ENCODE measurements around the gene PGP.

Gene PGP

DNA sequence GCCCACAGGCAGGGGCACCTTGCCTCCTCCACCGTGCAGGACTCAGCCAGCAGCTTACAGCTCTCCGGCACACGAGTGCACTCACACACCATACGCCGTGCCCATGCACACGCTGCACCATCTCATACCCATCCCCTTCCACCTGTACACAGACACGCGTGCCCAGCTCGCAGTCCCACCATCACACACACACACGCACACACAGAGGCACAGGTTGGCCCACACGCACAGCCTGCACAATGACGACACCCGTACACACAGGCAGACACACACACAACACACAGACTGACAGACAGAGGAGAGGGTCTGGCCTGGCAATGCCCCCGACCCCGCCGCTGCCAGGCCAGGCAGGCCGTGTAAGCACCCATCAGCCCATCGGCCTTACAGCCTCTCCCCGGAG, 30.3 kb downstream of the PGP start:
- no peak for DNase-seq

DNA sequence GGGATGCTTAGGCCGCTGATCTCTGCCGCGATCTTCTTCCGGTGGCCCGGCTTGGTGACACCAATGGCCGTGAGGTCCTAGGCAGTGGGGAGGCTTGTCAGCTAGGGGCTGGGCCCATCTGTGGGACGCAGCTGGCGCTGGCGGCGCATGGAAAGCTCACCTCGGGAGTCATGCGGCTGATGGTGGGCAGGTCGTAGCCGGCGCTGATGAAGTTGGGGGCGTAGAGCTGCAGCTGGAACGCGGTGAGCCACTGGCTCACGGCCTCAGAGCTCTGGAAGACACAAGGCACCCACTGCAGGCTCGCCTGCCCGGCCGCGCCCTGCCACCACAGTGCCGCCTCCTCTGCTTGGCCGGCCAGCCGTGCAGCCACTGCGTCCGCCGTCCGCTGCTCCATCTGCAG, 31.0 kb downstream of the PGP start:
- no peak for DNase-seq

DNA sequence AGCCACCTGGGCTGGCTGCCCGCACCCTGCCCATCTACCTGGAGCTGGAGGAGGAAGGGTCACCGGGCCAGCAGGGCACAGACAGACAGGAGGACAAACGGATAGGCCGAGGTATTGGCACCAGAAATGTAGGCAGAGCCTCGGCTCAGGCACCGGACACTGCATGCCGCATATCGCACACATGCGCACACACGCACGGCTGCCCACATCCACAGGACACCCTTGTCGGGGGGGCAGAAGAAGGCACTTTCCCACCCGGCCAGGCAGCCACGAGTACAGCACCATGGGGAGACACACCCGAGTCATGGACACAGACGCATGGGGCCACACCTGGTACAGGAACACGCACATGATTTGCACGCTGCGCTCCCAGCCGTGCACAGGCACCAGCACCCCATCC, 32.7 kb downstream of the PGP start:
- DNase-seq: no peak

DNA sequence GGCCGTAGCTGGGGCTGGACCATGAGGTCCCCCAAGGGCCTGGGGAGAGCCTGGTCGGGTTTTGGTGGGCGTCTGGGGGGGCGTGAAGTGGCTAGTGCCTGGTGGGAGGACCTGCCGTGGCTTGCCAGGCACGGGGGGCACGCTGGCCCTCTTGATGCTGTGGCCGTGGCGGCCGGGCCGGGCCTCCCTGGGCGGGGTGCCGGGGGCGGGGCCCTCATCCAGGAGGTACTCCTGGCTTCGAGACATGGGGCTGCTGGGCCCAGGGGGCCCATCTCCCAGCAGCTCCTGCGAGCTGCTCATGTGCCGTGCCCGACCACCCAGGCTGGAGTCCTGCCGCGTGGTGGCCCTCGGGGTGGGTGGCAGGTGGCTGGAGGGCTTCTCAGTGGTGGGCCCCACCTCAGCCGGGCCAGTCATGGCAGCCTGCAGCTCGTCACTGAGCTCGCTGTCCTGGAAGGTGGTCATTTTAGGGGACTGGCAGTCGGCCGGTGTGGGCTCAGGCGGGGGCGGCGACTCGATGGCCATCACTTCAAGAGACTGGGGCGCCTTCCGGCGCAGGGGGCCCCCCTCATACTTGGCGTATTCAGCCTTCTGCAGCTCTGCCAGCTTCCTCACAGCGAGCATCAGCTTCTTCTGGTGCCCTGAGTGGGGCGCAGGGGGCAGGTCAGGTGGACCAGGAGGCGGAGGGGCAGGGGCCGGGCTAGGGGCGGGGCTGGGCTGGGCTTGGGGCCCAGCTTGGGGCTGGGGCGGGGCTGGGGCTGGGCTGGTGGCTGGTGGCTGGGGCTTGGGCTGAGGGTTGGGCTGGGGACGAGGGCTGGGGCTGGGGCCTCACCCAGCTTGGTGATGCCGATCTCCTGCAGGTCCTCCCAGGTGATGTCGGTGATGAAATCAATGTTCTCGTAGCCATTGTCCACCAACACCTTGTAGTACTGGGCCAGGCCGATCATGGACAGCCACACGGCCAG, 33.4 kb downstream of the PGP start:
- DNase-seq: peak in 7 of 58 donors; percentile 17 to 56 (median 30)

DNA sequence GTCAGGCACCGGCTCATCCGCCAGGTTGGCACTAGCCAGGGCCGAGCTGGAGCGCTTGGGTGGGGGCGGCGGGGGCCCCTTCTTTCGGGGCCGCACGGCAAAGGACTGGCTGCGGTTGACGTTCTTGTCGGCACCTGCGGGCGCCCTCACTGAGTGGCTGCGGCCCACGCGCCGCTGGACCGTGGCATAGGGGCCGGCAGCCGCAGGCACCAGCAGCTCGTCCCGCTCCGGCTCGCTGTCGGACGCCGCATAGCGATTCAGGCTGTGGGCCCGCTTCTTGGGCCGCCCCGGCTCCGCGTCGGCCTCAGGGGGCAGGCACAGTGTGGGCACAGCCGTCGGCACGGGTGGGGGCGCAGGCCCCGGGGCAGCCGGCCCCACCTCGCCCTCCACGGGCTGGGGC, 34.2 kb downstream of the PGP start:
- no peak for DNase-seq

DNA sequence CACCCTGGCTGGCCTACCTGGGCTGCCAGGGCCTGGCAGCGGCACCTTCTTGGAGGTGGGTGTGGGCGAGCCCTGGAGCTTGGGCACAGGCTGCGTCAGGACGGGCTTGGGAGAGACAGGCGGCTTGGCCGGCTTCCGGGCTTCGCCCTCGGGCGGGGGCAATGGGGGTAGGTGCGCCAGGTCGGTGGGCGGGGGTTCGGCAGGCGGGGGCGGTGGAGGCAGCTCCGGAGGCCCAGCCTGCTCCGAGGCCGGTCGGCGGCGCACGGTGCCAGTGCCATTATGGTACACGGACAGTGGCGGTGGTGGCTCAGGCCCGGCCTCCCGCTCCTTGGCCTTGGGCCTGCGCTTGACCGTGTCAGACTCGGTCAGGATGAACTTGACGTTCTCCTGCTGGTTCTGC, 35.1 kb downstream of the PGP start:
- no peak for DNase-seq

DNA sequence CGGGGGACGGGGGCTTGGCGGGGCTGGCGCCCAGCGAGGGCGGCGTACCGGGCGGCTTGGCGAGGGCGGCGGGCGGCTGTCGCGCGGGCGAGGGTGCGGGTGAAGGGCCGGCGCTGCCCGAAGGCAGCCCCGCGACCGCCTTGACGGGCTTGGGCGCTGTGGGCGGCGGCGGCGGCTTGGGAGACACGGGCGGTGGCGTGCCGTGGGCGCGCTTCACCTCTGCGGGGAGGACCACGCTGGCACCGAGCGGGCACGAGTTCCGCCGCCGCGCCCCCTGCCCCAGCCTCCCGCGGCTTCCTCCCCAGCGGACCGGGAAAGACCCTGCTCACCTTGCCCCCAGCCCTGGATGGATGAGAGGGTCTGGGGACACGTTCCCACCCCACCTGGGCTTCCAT, 35.5 kb downstream of the PGP start:
- no peak for DNase-seq

DNA sequence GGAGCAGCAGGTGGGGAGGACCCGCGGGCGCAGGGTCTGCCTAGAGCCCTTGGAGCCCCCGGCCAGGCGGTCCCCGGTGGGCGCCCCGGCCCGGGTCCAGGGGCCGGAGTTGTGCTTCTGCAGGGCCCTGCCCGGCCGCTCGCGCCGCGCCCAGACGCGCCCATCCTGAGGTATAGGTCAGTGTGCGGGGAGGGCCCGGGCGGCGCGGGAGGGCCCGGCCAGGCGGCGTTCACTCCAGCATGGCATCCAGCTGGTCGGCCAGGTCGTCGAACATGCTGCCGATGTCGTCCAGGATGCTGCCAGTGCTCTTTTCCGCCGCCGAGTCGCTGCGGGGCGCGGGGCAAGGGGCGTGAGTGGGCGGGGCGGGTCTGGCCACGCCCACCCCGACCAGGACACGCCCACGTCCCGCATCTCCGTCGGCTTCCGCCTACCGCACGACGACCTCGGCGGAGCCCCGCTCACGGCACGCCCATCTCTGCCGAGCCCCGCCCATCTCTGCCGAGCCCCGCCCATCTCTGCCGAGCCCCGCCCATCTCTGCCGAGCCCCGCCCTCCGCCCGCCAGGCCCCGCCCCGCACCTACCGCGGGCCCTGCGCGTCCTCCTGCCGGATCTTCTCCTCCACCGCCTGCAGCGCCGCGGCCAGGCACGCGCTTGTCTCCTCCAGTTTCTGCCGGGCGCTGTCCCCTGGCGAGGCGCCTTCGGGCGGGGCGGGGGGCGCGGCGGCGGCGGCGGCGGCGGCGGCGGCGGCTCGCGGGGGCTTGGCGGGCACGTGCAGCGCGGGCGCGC, 36.1 kb downstream of the PGP start:
- DNase-seq: peak in 2 of 58 donors; percentile 18 to 27

DNA sequence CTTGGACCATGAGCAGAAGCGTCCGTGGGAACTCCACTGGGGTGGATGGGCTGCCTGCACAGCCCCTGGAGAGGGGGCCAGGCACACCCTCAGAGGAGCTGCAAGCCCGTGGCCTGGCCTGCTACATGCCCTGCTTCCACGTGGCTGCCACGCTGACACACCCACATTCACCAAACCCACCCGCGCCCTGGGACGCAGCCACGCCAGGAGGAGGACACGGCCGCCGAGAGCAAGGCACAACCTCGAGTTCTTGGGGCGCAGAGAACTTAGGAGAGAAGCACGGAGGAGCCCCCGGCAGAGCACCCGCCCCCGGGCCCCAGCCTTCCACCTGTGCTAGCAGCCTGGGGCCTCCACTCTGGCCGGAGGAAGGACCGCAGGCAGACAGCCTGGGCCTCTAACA, 37.1 kb downstream of the PGP start:
- DNase-seq: no peak

DNA sequence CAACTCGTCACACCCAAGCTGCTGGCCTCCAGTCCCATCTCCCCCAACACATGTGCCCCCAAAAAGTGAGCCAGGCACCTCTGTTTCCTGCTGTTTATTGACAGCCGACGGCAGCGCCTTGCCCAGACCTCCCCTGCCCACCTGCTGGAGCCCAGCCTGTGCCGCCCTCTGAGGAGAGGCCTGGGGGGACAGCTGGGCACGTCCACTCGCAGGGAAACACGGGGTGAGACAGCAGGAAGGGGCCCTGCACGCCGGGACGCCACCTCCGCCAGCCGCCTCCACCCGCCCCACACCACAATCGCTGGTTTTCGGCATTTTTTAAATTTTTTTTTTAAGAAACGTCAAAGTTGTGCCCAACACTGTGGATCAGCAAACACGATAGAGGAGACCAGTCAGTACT, 37.5 kb downstream of the PGP start:
- DNase-seq: no peak

DNA sequence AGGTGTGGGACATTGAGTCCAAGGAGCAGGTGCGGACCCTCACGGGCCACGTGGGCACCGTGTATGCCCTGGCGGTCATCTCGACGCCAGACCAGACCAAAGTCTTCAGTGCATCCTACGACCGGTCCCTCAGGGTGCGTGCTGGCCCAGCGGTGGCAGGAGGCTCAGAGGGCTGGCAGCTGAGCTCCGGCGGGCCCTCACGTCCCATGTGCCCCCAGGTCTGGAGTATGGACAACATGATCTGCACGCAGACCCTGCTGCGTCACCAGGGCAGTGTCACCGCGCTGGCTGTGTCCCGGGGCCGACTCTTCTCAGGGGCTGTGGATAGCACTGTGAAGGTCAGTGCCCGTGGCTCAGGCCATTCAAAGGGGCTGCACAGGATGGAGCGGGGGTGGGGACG, 38.6 kb downstream of the PGP start:
- no peak for DNase-seq

DNA sequence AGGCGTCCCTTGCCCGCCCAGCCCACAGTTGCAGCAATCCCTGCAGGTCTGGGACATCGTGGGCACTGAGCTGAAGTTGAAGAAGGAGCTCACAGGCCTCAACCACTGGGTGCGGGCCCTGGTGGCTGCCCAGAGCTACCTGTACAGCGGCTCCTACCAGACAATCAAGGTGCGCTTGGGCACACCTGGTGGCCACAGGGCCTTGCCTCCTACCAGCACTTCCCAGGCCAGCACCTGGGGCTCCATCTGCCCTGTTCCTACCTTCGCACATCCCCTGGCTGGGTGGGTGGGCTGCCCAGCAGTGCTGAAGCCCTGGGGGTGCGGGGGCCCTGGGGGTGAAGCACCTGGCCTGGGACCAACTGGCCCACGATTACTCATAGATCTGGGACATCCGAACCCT, 39.2 kb downstream of the PGP start:
- DNase-seq: no peak

DNA sequence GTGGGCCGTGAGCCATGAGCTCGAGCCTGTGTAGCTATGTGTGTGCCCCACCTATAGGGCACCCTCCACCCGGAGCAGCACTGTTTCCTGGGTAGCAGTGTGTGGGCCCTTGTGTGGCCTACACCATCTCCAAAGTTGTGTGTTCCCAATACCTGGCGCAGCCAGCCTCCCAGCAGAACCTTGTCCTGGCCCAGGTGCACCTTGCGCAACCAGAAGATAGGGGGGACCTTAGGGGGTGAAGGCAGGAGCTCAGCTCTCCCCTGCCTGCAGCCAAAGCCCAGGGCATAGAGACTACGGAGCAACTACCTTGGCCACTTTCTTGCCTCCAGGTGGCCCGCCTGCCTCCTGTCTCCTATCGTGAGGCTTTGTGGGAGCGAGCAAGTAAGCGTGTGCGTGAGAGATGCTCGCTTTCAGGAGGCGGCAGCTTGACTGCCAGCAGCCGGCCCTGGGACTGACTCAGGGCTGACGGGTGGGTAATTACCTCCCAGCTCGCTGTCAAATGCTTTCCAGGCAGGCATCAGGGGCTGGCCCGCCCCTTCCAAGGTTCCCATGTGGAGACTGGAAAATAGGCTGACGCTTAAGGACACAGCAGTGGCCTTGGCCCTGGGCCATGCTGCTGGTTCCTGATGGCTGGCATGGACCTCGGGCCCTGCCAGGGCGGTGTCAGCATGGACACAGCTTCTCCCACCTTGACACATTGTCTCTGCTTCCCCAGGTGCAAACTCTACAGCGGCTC, 40.1 kb downstream of the PGP start:
- DNase-seq: peak in 12 of 58 donors; percentile 15 to 75 (median 29)

DNA sequence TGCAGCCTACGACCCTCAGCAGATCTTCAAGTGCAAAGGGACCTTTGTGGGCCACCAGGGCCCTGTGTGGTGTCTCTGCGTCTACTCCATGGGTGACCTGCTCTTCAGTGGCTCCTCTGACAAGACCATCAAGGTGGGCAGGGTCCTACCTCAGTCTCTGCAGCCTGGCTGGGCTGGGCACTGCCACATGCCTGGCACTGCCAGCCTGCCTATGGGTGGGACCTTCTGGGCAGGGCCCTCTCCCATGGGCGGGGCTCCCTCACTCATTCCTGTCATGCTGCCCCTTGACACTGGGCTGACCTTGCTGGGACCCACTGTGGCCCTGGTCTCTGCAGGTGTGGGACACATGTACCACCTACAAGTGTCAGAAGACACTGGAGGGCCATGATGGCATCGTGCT, 40.7 kb downstream of the PGP start:
- DNase-seq: no peak

DNA sequence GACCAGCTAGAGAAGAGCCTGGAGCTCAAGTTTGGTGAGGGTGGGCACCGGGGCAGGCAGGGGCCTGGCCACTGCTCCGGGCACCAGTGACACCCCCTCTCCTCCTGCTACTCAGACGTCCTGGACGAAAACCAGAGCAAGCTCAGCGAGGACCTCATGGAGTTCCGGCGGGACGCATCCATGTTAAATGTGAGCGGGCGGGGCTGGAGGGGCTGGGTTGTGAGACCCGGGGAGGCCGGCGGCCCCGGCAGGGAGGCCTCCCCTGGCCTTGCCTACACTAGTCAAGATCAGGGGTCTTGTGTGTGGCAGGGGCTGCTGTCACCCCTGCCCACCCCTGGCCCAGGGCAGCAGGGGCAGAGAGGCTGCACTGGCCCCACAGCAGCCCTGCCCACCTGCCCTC, 41.3 kb downstream of the PGP start:
- DNase-seq: no peak

DNA sequence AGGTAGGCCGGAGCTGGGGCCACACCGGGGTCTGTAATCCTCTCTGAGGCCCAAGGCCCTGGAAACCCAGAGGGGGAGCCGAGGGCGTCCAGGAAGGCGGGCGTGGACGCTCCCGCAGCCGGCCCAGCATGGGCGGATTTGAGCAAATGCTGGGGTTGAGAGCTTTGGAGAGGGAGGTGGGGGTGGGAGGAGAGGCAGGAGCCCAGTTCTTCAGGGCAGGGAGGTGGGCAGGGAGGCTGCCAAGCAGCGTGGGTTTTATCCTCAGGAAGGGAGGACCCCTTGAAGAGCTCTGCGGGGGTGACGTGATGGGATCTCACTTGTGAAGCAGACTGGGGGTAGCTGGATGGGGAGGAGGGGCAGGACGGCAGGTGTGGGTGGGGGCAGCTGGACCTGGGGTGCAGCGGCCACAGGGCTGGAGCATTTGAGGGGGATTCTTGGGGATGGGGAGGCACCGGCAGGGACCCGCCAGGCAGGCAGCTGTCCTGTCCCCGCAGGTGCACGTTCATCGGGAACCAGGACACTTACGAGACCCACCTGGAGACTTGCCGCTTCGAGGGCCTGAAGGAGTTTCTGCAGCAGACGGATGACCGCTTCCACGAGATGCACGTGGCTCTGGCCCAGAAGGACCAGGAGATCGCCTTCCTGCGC, 41.8 kb downstream of the PGP start:
- no peak for DNase-seq

DNA sequence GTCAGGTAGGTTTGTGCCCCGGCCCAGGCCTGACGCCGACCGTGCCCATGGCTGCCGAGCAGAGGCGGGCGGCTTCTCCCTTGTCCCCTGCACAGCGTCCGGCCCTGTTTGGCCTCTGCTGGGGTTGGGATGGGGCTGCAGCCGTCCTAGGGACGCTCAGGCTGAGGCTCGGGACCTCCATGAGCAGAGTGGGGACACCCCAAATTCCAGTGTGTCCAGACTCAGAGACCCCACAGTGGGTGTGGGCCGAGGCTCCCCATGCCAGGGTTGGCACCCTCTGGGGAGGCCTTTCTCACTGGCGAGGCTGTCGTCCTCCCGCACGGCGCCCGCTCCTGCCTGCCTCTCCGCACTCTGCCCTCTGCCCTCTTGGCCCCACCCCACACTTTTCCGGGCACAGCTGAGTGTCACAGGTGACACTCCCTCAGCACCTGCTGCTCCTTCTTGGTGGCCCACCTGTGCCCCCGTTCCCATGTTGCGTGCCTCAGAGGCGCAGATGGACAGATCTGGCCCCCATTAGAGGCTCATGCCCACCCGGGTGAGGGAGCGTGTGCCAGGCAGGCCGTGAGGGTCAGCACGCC, 43.0 kb downstream of the PGP start:
- DNase-seq: no peak

DNA sequence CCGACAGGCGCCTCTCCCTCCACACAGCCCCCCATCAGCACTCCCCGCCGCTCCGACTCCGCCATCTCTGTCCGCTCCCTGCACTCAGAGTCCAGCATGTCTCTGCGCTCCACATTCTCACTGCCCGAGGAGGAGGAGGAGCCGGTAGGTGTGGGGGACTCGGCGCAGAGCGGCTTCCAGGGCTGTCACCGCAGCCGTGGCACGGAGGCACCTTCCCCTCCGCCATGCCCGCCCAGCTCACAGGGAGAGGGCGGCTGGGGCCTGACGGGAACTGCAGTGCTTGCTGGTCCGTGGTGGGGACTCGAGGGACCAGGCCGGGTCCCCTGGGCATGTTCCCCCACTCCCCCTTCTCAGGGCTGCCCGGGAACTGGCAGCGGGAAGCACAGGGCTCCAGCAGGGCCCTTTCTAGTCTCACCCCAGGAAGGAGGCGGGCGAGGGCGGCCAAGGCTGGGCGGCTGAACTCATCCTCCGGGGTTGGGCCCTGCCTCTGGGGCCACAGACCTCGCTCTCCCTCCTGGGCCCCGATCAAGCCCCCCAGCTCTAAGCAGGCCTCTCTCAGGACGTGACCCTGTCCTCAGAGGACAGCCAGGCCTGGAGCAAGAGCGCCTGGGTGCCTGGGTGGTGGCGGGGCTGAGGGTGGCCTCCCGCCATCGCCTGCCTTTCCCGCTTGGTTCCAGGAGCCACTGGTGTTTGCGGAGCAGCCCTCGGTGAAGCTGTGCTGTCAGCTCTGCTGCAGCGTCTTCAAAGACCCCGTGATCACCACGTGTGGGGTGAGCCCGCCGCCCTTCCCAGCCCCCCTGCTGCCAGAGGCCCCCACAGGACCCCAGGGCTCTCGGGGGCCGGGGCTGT, 43.8 kb downstream of the PGP start:
- DNase-seq: no peak

DNA sequence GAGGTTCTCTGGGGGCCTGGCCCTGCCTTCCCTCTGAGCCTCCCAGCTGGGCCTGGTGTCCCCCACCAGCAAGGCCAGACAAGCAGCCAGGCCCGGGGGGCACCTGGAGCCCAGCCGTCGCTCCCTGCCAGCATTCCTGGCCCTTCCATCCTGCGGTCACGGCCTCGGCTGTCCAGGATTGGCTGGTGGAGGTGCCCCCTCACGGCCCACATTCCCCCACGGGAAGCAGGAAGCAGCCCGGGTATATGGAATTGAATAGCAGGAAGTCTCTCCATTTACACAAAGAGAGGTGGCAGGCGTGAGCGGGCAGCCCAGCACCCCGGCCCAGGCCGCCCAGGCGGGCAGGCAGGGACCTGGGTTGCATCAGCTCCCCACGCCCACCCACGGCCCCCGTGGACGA, 44.6 kb downstream of the PGP start:
- no peak for DNase-seq

DNA sequence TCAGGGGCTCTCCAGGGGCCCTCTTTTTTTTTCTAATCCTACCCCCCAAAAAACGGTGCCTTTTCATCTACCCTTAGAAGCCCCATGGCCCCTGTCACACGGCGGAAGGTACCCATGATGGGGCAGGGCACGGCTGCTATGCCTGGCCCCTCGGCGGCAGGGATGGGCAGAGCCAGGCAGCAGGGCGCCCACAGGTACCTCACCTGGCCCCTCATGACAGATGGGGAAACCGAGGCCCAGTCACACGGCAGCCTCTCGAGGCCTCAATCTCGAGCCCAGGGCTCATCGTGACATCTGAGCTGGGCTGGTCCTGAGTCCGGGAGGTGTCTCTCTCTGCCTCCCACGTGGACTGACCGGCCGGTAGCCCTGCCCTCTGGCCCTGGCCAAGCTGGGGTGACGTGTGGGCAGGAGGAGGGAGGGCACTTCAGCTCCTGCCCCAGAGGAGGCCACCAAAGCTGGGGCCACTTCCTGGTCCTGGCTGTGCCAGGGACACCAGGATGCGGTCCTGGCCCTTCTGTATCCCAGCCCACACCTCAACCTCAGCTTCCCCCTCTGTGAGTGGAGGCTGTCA, 47.5 kb downstream of the PGP start:
- no peak for DNase-seq
